Upper lobe of right lung (tissue), 1 donor: ENCODE results near the gene RNPEPL1. TPM values are rescaled to one million over a fixed set of nuclear protein-coding genes. Genes with fewer than 3 reads are reported as not detected.

ENCODE experiments used
- ATAC-seq: fragments of 200-7000 bp; cut with Tn5 transposase; one replicate; pipeline ENCODE4 v1.9.1; 2020; ENCODE audit warnings: mild to moderate bottlenecking, moderate library complexity
- DNase-seq: peaks from one replicate; pipeline ENCODE4 v3.0.0-alpha.2; 2020
- H3K27ac ChIP-seq: fragments of 200-600 bp; one replicate; pipeline ENCODE4 v1.8.0; 2022
- H3K27me3 ChIP-seq: fragments of 200-600 bp; one replicate; pipeline ENCODE4 v1.8.0; 2022; ENCODE audit warnings: mild to moderate bottlenecking
- H3K36me3 ChIP-seq: fragments of 200-600 bp; one replicate; pipeline ENCODE4 v1.8.0; 2022
- H3K4me1 ChIP-seq: fragments of 200-600 bp; one replicate; pipeline ENCODE4 v1.8.0; 2022
- H3K4me3 ChIP-seq: fragments of 200-600 bp; one replicate; pipeline ENCODE4 v1.8.0; 2022; ENCODE audit warnings: mild to moderate bottlenecking
- H3K9me3 ChIP-seq: fragments of 200-600 bp; one replicate; pipeline ENCODE4 v1.8.0; 2022
- intact Hi-C: fragments of 100-400 bp; cut with DNase I; formaldehyde crosslinking; loops from one replicate; pipeline ENCODE4 v1.11.0; 2022
- total RNA-seq: library from RNA; stranded (reverse); fragmentation: NEBNext Ultra II Directional; extraction: Animal tissue kit (Norgen Biotek cat#: 25700); gene quantifications from one replicate; pipeline ENCODE4 v1.2.1, GENCODE V29; 2021
- TF ChIP-seq, protein P1 (sequence below): fragments of 200-600 bp; IDR thresholded peaks from one replicate; pipeline ENCODE4 v1.8.0; 2022; ENCODE audit warnings: antibody characterized with exemption
- donor health status: DM: no; HTN: yes; CAD: no; lungs with severe emphysema.

The RNPEPL1 gene
- total RNA-seq, 1 donor from 2014 or later: 88.6 TPM

DNA sequence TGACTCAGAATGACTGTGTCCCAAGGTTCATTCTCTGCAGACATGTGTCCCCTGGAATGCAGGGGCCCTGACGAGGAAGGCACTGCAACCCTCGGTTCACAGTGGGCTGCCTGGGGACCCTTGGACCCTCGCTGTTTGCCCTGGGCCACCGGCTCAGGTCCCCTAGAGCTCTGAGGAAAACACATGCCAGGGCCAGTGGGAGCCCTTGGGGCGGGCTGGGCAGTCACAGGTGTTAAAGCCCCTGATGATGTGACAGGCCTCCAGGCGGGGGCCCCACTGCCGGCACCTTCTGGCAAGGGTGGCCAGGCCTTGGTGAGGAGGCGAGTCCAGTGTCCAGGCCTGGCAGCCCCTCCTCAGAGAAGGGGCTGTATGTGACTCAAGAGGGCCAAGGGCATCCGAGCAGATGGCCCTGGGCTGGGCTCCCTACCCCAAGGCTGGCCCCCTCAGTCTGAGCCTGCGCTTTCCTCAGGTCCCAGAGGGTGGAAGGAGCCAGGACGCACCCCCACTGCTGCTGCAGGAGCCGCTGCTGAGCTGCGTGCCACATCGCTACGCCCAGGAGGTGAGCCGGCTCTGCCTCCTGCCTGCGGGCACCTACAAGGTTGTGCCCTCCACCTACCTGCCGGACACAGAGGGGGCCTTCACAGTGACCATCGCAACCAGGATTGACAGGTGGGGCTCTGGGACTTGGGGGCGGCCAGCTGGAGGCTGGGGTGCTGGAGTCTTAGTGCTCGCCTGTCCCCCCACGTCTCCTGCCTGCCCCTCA is 29.3 kb downstream of the RNPEPL1 start:
- peaks cover 31% of the 10 kb centered on the region for H3K36me3 ChIP-seq
- H3K4me3 ChIP-seq: no peak overlapping the region
- intact Hi-C loops: no loop called here
- H3K27me3 ChIP-seq: no peaks in the 10 kb centered on the region
- TF ChIP-seq, protein P1, sequence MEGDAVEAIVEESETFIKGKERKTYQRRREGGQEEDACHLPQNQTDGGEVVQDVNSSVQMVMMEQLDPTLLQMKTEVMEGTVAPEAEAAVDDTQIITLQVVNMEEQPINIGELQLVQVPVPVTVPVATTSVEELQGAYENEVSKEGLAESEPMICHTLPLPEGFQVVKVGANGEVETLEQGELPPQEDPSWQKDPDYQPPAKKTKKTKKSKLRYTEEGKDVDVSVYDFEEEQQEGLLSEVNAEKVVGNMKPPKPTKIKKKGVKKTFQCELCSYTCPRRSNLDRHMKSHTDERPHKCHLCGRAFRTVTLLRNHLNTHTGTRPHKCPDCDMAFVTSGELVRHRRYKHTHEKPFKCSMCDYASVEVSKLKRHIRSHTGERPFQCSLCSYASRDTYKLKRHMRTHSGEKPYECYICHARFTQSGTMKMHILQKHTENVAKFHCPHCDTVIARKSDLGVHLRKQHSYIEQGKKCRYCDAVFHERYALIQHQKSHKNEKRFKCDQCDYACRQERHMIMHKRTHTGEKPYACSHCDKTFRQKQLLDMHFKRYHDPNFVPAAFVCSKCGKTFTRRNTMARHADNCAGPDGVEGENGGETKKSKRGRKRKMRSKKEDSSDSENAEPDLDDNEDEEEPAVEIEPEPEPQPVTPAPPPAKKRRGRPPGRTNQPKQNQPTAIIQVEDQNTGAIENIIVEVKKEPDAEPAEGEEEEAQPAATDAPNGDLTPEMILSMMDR: no peak
- DNase-seq: peak; percentile 58
- no peaks in the 10 kb centered on the region for H3K4me1 ChIP-seq
- no peak for ATAC-seq
- H3K9me3 ChIP-seq: no peaks in the 10 kb centered on the region
- no peak overlapping the region for H3K27ac ChIP-seq

DNA sequence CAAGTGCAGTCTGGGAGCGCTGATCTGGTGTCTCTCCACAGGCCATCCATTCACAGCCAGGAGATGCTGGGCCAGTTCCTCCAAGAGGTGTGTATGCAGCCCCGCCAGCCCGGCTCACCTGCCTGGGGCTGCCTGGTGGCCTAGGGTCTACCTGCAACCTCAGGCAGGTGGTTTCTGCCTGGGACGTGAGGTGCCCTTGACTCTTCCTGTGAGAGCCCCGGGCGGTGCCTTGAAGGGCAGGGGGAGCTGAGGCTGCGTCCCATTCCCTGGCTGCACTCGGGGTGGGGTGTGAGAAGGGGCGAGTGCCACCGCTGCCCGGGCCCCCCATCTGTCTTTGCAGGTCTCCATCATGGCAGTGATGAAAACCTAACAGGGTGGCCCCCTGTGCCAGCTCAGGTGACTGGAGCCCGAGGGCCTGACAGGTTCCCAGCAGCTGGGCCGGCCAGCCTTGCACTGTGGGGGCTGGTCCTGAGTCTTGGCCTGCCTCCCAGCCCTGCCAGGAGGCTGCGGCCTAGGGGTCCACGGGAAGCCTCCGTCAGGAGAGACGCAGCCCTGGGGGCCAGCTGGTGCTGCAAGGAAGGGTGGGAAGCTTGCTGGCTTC is 30.1 kb downstream of the RNPEPL1 start:
- no peaks in the 10 kb centered on the region for H3K27me3 ChIP-seq
- H3K4me1 ChIP-seq: no peaks in the 10 kb centered on the region
- intact Hi-C loops: no loop called here
- DNase-seq (peak; percentile 58), ATAC-seq (no peak)
- no peaks in the 10 kb centered on the region for H3K9me3 ChIP-seq
- H3K4me3 ChIP-seq: no peak overlapping the region
- H3K36me3 ChIP-seq: peaks cover 30% of the 10 kb centered on the region
- no peak overlapping the region for H3K27ac ChIP-seq
- TF ChIP-seq, protein P1: no peak

DNA sequence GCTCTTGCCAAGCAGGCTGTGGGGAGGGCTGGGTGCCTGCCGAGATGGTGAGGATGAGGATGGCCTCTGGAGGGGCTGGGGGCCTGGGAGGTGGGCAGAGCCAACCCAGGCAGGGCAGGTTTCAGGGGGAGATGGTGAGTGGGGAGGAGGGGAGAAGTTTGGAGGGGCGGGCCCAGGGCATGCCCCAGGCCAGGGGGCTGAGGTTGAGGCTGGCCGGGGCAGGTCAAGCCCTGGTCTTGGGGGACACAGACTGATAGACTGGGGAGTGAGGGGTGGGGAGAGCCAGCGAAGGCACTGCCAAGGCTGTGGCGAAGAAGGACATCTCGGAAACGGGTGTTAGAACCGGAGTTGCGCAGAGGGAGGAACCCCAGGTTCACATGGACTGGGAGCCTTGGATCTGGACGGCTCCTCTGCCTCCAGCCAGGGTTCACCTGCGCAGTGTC is 30.9 kb downstream of the RNPEPL1 start:
- peak; percentile 57 for DNase-seq

DNA sequence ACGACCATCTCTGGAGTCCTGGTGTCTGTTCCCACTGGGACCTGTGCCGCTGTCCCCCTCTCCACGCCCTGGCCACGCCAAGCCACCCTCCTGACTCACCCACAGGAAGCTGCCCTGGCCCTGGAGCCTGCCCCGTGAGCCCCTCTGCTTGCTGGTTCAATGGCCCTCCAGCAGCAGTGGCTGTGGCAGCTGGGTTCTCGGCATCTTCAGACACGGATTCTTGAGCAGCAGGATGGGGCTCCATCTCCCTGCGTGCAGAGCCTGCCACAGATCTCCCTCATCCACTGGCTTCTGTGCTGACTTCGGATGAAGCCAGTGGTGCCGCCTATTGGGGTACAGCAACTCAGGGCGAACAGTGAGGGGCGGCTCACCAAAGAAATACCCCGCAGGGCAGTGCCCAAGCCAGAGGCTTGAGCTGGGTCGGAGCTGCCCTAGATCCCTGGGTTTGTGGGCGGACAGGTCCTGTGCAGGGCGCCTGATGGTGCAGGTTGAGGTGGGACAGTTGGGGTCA is 32.2 kb downstream of the RNPEPL1 start:
- peaks cover 30% of the 10 kb centered on the region for H3K36me3 ChIP-seq
- intact Hi-C loops: no loop called here
- DNase-seq: peak; percentile 58

More for the DNA sequence above, 30.9 kb downstream of the RNPEPL1 start:
- intact Hi-C loops: no loop called here
- TF ChIP-seq, protein P1: no peak
- Histone ChIP-seq H3K4me1 (no peaks in the 10 kb centered on the region), H3K4me3 (no peak overlapping the region), H3K27ac (no peak overlapping the region), H3K27me3 (no peaks in the 10 kb centered on the region), H3K9me3 (no peaks in the 10 kb centered on the region), H3K36me3 (peaks cover 30% of the 10 kb centered on the region)
- no peak for ATAC-seq

DNA sequence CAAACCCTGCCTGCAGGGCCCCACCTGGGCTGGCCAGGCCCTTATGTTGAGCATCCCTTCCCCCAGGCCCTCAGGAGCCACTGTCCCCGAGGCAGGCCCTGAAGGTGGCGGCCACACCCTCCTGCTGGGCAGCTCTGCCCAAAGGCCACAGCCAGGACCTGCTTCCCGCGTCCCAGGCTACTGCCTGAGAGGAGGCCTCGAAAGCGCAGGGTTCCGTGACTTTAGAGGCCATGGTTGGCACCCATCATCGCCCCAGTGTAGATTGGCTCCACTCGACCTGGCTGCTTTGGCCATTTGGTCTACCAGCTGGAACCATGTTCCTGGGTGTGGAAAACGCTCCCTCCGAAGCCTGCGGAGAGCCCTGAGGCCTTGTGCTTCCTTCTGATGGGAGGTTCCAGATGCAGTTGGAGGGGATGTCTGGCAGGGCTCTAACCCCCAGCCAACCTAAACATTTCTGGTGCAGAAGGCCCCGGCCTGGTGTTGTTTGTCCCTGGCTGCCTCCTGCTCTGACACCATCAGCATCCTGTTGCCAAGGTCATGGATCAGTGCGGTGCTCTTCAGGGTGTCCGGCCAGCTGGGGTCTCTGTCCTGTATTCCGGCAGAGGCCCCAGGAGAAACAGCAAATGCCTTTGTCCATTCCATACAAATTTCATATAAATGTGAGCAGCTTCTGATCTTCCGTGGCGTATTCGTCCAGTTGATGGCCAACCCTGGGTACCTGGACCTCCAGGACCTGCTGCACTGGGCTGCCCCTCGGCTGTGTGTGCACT is 33.0 kb downstream of the RNPEPL1 start:
- Histone ChIP-seq H3K4me1 (peaks cover 4% of the 10 kb centered on the region), H3K9me3 (no peaks in the 10 kb centered on the region), H3K27ac (no peak overlapping the region), H3K27me3 (no peaks in the 10 kb centered on the region), H3K36me3 (peaks cover 25% of the 10 kb centered on the region), H3K4me3 (no peak overlapping the region)
- TF ChIP-seq, protein P1: no peak
- DNase-seq (peak; percentile 57), ATAC-seq (no peak)
- intact Hi-C loops: no loop called here

More for the DNA sequence above, 32.2 kb downstream of the RNPEPL1 start:
- Histone ChIP-seq H3K9me3 (no peaks in the 10 kb centered on the region), H3K27ac (no peak overlapping the region), H3K27me3 (no peaks in the 10 kb centered on the region), H3K4me1 (peaks cover 4% of the 10 kb centered on the region), H3K4me3 (no peak overlapping the region)
- TF ChIP-seq, protein P1: no peak
- no peak for ATAC-seq
